Measurements from ENCODE around the gene TUBD1.

The TUBD1 gene

GRCh38 chr17:59814685-59815084 lies 78.1 kb downstream of the TUBD1 start:
- DNase-seq: no peak

- no peak for DNase-seq
Observed at GRCh38 chr17:59814276-59814675, 78.5 kb downstream of the TUBD1 start.

- DNase-seq: no peak
Observed at GRCh38 chr17:59812139-59812538, 80.6 kb downstream of the TUBD1 start.

GRCh38 chr17:59811209-59811608 lies 81.5 kb downstream of the TUBD1 start:
- no peak for DNase-seq

- no peak for DNase-seq
Observed at GRCh38 chr17:59810894-59811153, 81.9 kb downstream of the TUBD1 start.
